Panc1 (cell line): ENCODE results near the gene NT5DC2. TPM values are rescaled to one million over a fixed set of nuclear protein-coding genes. Genes with fewer than 3 reads are reported as not detected.

ENCODE experiments used
- ATAC-seq: fragments of 200-7000 bp; cut with Tn5 transposase; 2 replicates; pipeline ENCODE4 v1.9.1; 2020; ENCODE audit warnings: mild to moderate bottlenecking, moderate library complexity
- BruUV-seq: library from RNA; stranded (reverse); fragments of 400-500 nt; replicated peaks from 2 replicates; lab custom pipeline; 2021; lab: Mats Ljungman, UMichigan
- CTCF ChIA-PET: fragments of 300-600 bp; sonication (Branson Sonifier 250); formaldehyde crosslinking; loops from one replicate; lab custom pipeline; 2022; ENCODE audit warnings: antibody characterized with exemption; lab: Charles Lee
- POLR2A ChIA-PET: fragments of 300-600 bp; sonication (Branson Sonifier 250); formaldehyde crosslinking; loops from one replicate; lab custom pipeline; 2022; ENCODE audit warnings: antibody characterized with exemption; lab: Charles Lee
- DNase-seq: peaks from one replicate; pipeline ENCODE4 v3.0.0-alpha.2; 2010; ENCODE audit warnings: low read depth, low spot score
- H3K27ac ChIP-seq: 2 replicates; pipeline ENCODE4 v1.5.1; 2011; ENCODE audit warnings: mild to moderate bottlenecking, low read length, inconsistent platforms
- H3K27me3 ChIP-seq: fragments of 200-500 bp; sonication (Bioruptor generic); 2 replicates; pipeline ENCODE4 v1.6.0; 2014; ENCODE audit warnings: low read length, inconsistent platforms; ENCODE audit not compliant: control insufficient read depth, insufficient read depth
- H3K36me3 ChIP-seq: fragments of 200-500 bp; sonication (Bioruptor generic); 2 replicates; pipeline ENCODE4 v1.5.1; 2014; ENCODE audit warnings: inconsistent platforms, mild to moderate bottlenecking, low read length, moderate library complexity; ENCODE audit not compliant: control insufficient read depth, insufficient read depth
- H3K4me1 ChIP-seq: 2 replicates; pipeline ENCODE4 v1.5.1; 2011; ENCODE audit warnings: inconsistent platforms, mild to moderate bottlenecking, low read length, moderate library complexity; ENCODE audit not compliant: control insufficient read depth, insufficient read depth
- H3K4me3 ChIP-seq, 2 experiments: 2 replicates each; pipeline ENCODE4 v1.5.1; 2011 to 2012; ENCODE audit warnings: low read depth in 2 of 2, low read length in 2 of 2, mild to moderate bottlenecking in 2 of 2, inconsistent platforms in 1 of 2, moderate library complexity in 1 of 2
- H3K9me3 ChIP-seq: fragments of 200-500 bp; sonication (Bioruptor generic); 2 replicates; pipeline ENCODE4 v1.5.1; 2014; ENCODE audit warnings: low read depth, mild to moderate bottlenecking, inconsistent platforms, low read length, moderate library complexity; ENCODE audit not compliant: control insufficient read depth, insufficient read depth
- POLR2AphosphoS5 ChIP-seq: IDR thresholded peaks from 2 replicates; pipeline ENCODE4 v1.6.1; 2012; ENCODE audit warnings: mild to moderate bottlenecking, low read depth, low read length, moderate library complexity
- SIN3A ChIP-seq: IDR thresholded peaks from 2 replicates; pipeline ENCODE4 v1.6.1; 2012; ENCODE audit warnings: low read depth, mild to moderate bottlenecking, low read length, moderate library complexity, borderline replicate concordance; ENCODE audit not compliant: insufficient read depth
- TCF7L2 ChIP-seq: IDR thresholded peaks from 2 replicates; pipeline ENCODE4 v1.6.1; 2011; ENCODE audit warnings: mild to moderate bottlenecking, low read depth, low read length, inconsistent platforms
- in situ Hi-C: cut with HindIII; loops from 2 replicates; pipeline ENCODE4 v1.10.0; 2016; ENCODE audit warnings: low sequenced_read_pairs, low pct_unique_long_range_greater_than_20kb
- intact Hi-C: fragments of 100-400 bp; cut with micrococcal nuclease; formaldehyde crosslinking; loops from one replicate; pipeline ENCODE4 v1.10.0; 2022; ENCODE audit not compliant: unreplicated experiment
- total RNA-seq: library from RNA; stranded (reverse); gene quantifications from one replicate; pipeline ENCODE4 v1.2.1, GENCODE V29; 2021; ENCODE audit not compliant: unreplicated experiment
- TF ChIP-seq, protein P1 (sequence below), 2 experiments: IDR thresholded peaks; 2 replicates each; pipeline ENCODE4 v1.6.1; 2011 to 2012; ENCODE audit warnings: low read depth in 2 of 2, control low read depth in 1 of 2, low read length in 1 of 2, mild to moderate bottlenecking in 1 of 2, moderate library complexity in 1 of 2; ENCODE audit not compliant: insufficient read depth in 1 of 2
- TF ChIP-seq, protein P2 (sequence below): fragments of 450-650 bp; IDR thresholded peaks from 2 replicates; pipeline ENCODE4 v1.5.1; 2017; ENCODE audit warnings: mild to moderate bottlenecking

Gene NT5DC2
- total RNA-seq, 1 experiment from 2014 or later, result 137 TPM

DNA sequence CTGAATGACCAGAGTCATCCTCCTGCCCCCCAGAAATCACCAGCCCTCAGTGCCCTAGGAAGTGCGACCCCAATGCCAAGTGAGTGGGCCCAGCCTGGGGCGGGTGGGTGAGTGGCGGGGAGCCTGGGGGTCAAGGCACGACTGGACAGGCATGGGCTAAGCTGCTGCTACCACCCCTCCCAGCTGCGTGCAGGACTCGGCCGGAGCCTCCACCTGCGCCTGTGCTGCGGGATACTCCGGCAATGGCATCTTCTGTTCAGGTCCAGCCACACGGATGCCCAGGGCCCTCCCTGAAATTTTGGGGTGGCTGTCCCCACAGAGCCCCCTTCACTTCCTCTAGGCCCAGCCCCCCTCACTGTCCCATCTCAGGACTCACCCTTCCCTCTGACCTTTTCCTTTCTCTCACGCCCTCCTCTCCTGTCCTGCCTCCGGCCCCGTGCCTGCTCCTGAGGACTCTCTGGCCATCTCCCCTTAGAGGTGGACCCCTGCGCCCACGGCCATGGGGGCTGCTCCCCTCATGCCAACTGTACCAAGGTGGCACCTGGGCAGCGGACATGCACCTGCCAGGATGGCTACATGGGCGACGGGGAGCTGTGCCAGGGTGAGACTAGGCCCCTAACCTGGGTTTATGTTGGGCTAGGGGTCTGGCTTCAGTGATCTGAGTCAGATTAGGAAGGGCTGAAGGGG, 17.0 kb downstream of the NT5DC2 start:
- Histone ChIP-seq H3K27ac (no peak overlapping the region), H3K36me3 (no peaks in the 10 kb centered on the region), H3K27me3 (no peaks in the 10 kb centered on the region), H3K4me1 (no peaks in the 10 kb centered on the region), H3K4me3 (no peak overlapping the region), H3K9me3 (no peaks in the 10 kb centered on the region)
- in situ Hi-C loops, result no loop called here
- BruUV-seq, result no TSS peak
- intact Hi-C loops, result no loop called here
- no peak for ATAC-seq
- ChIA-PET POLR2A (no interaction called here), CTCF (no interaction called here)
- TF ChIP-seq TCF7L2 (no peak), POLR2AphosphoS5 (no peak), SIN3A (no peak)
- TF ChIP-seq, protein P1, sequence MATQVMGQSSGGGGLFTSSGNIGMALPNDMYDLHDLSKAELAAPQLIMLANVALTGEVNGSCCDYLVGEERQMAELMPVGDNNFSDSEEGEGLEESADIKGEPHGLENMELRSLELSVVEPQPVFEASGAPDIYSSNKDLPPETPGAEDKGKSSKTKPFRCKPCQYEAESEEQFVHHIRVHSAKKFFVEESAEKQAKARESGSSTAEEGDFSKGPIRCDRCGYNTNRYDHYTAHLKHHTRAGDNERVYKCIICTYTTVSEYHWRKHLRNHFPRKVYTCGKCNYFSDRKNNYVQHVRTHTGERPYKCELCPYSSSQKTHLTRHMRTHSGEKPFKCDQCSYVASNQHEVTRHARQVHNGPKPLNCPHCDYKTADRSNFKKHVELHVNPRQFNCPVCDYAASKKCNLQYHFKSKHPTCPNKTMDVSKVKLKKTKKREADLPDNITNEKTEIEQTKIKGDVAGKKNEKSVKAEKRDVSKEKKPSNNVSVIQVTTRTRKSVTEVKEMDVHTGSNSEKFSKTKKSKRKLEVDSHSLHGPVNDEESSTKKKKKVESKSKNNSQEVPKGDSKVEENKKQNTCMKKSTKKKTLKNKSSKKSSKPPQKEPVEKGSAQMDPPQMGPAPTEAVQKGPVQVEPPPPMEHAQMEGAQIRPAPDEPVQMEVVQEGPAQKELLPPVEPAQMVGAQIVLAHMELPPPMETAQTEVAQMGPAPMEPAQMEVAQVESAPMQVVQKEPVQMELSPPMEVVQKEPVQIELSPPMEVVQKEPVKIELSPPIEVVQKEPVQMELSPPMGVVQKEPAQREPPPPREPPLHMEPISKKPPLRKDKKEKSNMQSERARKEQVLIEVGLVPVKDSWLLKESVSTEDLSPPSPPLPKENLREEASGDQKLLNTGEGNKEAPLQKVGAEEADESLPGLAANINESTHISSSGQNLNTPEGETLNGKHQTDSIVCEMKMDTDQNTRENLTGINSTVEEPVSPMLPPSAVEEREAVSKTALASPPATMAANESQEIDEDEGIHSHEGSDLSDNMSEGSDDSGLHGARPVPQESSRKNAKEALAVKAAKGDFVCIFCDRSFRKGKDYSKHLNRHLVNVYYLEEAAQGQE (IDR thresholded peaks at IDR 0.05; ENCODE audit: insufficient read depth in 1 of 2, low read depth in 2 of 2, low read length in 1 of 2), result no peak
- TF ChIP-seq, protein P2, sequence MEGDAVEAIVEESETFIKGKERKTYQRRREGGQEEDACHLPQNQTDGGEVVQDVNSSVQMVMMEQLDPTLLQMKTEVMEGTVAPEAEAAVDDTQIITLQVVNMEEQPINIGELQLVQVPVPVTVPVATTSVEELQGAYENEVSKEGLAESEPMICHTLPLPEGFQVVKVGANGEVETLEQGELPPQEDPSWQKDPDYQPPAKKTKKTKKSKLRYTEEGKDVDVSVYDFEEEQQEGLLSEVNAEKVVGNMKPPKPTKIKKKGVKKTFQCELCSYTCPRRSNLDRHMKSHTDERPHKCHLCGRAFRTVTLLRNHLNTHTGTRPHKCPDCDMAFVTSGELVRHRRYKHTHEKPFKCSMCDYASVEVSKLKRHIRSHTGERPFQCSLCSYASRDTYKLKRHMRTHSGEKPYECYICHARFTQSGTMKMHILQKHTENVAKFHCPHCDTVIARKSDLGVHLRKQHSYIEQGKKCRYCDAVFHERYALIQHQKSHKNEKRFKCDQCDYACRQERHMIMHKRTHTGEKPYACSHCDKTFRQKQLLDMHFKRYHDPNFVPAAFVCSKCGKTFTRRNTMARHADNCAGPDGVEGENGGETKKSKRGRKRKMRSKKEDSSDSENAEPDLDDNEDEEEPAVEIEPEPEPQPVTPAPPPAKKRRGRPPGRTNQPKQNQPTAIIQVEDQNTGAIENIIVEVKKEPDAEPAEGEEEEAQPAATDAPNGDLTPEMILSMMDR, result no peak
- DNase-seq, result no peak

DNA sequence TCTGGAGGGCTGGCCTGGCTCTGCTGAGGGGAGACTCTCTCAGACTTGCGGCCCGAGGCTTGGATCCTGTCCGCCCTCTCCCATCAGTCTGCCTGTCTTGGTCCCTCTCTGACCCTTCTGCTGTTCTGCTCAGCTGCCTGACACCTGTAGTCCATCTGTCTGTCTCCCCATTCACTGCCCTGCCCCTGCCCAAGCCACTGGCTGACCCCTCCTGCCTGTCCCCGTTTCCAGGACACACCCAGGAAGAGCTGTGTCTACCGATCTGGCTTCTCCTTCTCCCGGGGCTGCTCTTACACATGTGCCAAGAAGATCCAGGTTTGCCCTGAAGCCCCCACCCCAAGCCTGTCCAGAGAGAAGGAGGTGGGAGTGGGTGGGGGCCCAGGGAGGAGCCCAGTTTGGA, 18.5 kb downstream of the NT5DC2 start:
- no peak for ATAC-seq
- POLR2A ChIA-PET, result no interaction called here

More for the DNA sequence above, 18.5 kb downstream of the NT5DC2 start:
- no peak overlapping the region for H3K27ac ChIP-seq
- no peaks in the 10 kb centered on the region for H3K36me3 ChIP-seq
- no peak for TF ChIP-seq SIN3A
- no peak for TF ChIP-seq TCF7L2
- TF ChIP-seq, protein P2, result no peak
- TF ChIP-seq, protein P1 (IDR thresholded peaks at IDR 0.05; ENCODE audit: insufficient read depth in 1 of 2, low read depth in 2 of 2, low read length in 1 of 2), result no peak
- no peak for TF ChIP-seq POLR2AphosphoS5
- no peaks in the 10 kb centered on the region for H3K27me3 ChIP-seq
- in situ Hi-C loops (no loop called here), intact Hi-C loops (no loop called here)
- no peak for DNase-seq
- H3K4me3 ChIP-seq, result no peak overlapping the region
- CTCF ChIA-PET, result no interaction called here
- H3K9me3 ChIP-seq, result no peaks in the 10 kb centered on the region
- BruUV-seq, result no TSS peak
- no peaks in the 10 kb centered on the region for H3K4me1 ChIP-seq
